GM21381 (cell line): Measurements from ENCODE around the gene MOB3B.
A peak's percentile ranks its signal among the peaks of the same experiment; 100 is the strongest.

ENCODE experiments used
- ATAC-seq: cut with Tn5 transposase; IDR thresholded peaks from one replicate; pipeline ENCODE4 v1.9.1; 2021; ENCODE audit warnings: mild to moderate bottlenecking, moderate library complexity; ENCODE audit not compliant: unreplicated experiment

Gene MOB3B

GRCh38 chr9:27529316-27530278 is at the start of gene MOB3B:
Gene MOB3B (minus strand): TSS chr9:27529814. CDS start chr9:27455550, 74,264 bp downstream.
- ATAC-seq, result peak; percentile 76

GRCh38 chr9:27573634-27574590 is 44.3 kb upstream of the MOB3B start:
- peak; percentile 84 for ATAC-seq

- ATAC-seq, result peak; percentile 62
Measured at GRCh38 chr9:27572918-27573633, 43.5 kb upstream of the MOB3B start, which contains the start of gene C9orf72. Gene C9orf72 (minus strand): TSS chr9:27573481. CDS start chr9:27567120, 6,361 bp downstream.

- peak; percentile 26 for ATAC-seq
Measured at GRCh38 chr9:27572566-27572917, 42.9 kb upstream of the MOB3B start.

- no peak for ATAC-seq
Measured at GRCh38 chr9:27572061-27572460, 42.4 kb upstream of the MOB3B start.

GRCh38 chr9:27571011-27571410 is 41.4 kb upstream of the MOB3B start:
- no peak for ATAC-seq

- no peak for ATAC-seq
Measured at GRCh38 chr9:27569406-27569805, 39.8 kb upstream of the MOB3B start.

- no peak for ATAC-seq
Measured at GRCh38 chr9:27566118-27566517, 36.5 kb upstream of the MOB3B start.

GRCh38 chr9:27565696-27566095 is 36.1 kb upstream of the MOB3B start:
- no peak for ATAC-seq

GRCh38 chr9:27564670-27565069 is 35.1 kb upstream of the MOB3B start:
- ATAC-seq, result no peak

- ATAC-seq, result no peak
Measured at GRCh38 chr9:27563738-27564430, 34.3 kb upstream of the MOB3B start.

GRCh38 chr9:27561685-27562084 is 32.1 kb upstream of the MOB3B start:
- ATAC-seq, result peak; percentile 54

GRCh38 chr9:27560457-27560856 is 30.8 kb upstream of the MOB3B start:
- no peak for ATAC-seq

- ATAC-seq, result no peak
Measured at GRCh38 chr9:27558307-27558706, 28.7 kb upstream of the MOB3B start.

- no peak for ATAC-seq
Measured at GRCh38 chr9:27556470-27556869, 26.9 kb upstream of the MOB3B start.

- no peak for ATAC-seq
Measured at GRCh38 chr9:27554712-27555111, 25.1 kb upstream of the MOB3B start.

GRCh38 chr9:27549196-27549755 is 19.7 kb upstream of the MOB3B start:
- no peak for ATAC-seq

- no peak for ATAC-seq
Measured at GRCh38 chr9:27548055-27548741, 18.6 kb upstream of the MOB3B start.

GRCh38 chr9:27545471-27545870 is 15.9 kb upstream of the MOB3B start:
- no peak for ATAC-seq
